ENCODE results near the gene EYA2.

The EYA2 gene

GRCh38 chr20:46978951-46979491 is 84.4 kb downstream of the EYA2 start:
- Histone ChIP-seq H3K4me3 (no peak overlapping the region), H3K36me3 (no peaks in the 10 kb centered on the region), H3K4me1 (peaks cover 0 to 10% (median 0%) of the 10 kb centered on the region in 4 donors), H3K27me3 (peaks cover 0 to 15% of the 10 kb centered on the region in 2 donors), H3K9me3 (peaks cover 0 to 14% (median 5%) of the 10 kb centered on the region in 3 donors), H3K27ac (no peak overlapping the region)
- intact Hi-C loops (cut with DNase I; ENCODE audit: low total_unique reads) = no loop called here
- DNase-seq = no peak
- TF ChIP-seq, protein P1, sequence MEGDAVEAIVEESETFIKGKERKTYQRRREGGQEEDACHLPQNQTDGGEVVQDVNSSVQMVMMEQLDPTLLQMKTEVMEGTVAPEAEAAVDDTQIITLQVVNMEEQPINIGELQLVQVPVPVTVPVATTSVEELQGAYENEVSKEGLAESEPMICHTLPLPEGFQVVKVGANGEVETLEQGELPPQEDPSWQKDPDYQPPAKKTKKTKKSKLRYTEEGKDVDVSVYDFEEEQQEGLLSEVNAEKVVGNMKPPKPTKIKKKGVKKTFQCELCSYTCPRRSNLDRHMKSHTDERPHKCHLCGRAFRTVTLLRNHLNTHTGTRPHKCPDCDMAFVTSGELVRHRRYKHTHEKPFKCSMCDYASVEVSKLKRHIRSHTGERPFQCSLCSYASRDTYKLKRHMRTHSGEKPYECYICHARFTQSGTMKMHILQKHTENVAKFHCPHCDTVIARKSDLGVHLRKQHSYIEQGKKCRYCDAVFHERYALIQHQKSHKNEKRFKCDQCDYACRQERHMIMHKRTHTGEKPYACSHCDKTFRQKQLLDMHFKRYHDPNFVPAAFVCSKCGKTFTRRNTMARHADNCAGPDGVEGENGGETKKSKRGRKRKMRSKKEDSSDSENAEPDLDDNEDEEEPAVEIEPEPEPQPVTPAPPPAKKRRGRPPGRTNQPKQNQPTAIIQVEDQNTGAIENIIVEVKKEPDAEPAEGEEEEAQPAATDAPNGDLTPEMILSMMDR (IDR thresholded peaks at IDR 0.05) = no peak

DNA sequence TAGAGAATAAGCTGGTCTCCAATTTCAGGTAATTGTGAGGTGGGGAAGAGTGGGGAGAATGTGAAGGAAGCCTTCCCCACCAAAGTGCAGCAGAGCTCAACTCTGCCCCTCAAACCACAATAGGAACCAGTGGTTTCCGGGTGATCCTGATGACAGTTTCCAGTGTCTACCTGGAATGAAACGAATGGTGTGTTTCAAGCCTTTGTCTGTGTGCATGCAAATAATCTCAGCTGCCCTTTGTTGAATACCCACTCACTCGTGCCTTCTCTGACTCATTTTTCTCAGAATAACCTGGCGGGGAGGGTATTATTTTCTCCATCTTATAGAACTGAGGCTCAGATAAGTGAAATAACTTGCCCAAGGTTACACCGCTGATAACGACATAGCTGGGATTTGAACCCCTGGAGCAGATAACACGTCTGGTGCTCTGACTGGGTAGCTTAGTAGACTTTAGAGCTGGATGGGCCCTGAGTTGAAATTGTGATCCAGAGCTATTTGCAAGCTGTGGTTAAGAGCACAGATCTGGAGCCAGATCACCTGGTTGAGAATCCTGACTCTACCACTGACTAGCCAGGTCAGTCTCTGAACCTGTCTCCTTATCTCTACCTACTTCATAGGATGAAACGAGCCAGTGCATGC is 85.1 kb downstream of the EYA2 start:
- H3K4me3 ChIP-seq = no peak overlapping the region
- TF ChIP-seq, protein P1 (IDR thresholded peaks at IDR 0.05) = no peak
- intact Hi-C loops (cut with DNase I; ENCODE audit: low total_unique reads) = no loop called here

DNA sequence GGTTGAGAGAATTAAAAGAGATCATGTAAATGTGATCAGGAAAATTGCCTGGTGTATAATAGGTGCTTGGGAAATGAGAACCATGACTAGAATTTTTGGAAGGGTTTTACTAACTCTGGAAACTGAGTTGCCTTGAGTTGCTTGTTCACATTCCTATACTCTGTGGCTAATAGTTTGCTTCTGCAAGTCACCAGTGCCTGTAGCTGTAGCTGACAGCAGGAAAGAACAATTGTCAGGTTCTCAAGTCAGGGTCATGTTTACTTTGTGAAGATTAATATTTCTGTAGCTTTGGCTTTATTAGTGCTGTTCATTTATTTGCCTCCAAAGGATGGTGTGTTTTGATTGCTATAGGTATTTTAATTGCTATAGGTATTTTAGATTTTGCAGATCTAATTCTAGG is 86.5 kb downstream of the EYA2 start:
- Histone ChIP-seq H3K36me3 (no peaks in the 10 kb centered on the region), H3K27me3 (peaks cover 0 to 15% of the 10 kb centered on the region in 2 donors), H3K4me3 (no peak overlapping the region), H3K27ac (no peak overlapping the region), H3K9me3 (peaks cover 0 to 14% (median 5%) of the 10 kb centered on the region in 3 donors), H3K4me1 (peaks cover 0 to 10% (median 5%) of the 10 kb centered on the region in 4 donors)
- TF ChIP-seq, protein P1 (IDR thresholded peaks at IDR 0.05) = no peak
- DNase-seq = no peak
- intact Hi-C loops (cut with DNase I; ENCODE audit: low total_unique reads) = no loop called here

More for the DNA sequence above, 85.1 kb downstream of the EYA2 start:
- Histone ChIP-seq H3K36me3 (no peaks in the 10 kb centered on the region), H3K27ac (no peak overlapping the region), H3K4me1 (peaks cover 0 to 10% (median 1%) of the 10 kb centered on the region in 4 donors), H3K9me3 (peaks cover 0 to 14% (median 5%) of the 10 kb centered on the region in 3 donors), H3K27me3 (peaks cover 0 to 15% of the 10 kb centered on the region in 2 donors)
- no peak for DNase-seq

- H3K4me1 ChIP-seq = peaks cover 0 to 10% (median 4%) of the 10 kb centered on the region in 4 donors
- peaks cover 0 to 14% (median 5%) of the 10 kb centered on the region in 3 donors for H3K9me3 ChIP-seq
- TF ChIP-seq, protein P1 (IDR thresholded peaks at IDR 0.05) = no peak
- intact Hi-C loops (cut with DNase I; ENCODE audit: low total_unique reads) = no loop called here
- no peak overlapping the region for H3K4me3 ChIP-seq
- peaks cover 0 to 9% of the 10 kb centered on the region in 2 donors for H3K27me3 ChIP-seq
- no peaks in the 10 kb centered on the region for H3K36me3 ChIP-seq
- no peak for DNase-seq
- no peak overlapping the region for H3K27ac ChIP-seq
Measured at GRCh38 chr20:46983466-46983865, 88.8 kb downstream of the EYA2 start.

GRCh38 chr20:46984405-46984804 is 89.8 kb downstream of the EYA2 start:
- H3K27me3 ChIP-seq = peaks cover 0 to 6% of the 10 kb centered on the region in 2 donors
- peaks cover 0 to 14% (median 5%) of the 10 kb centered on the region in 3 donors for H3K9me3 ChIP-seq
- H3K27ac ChIP-seq = no peak overlapping the region
- H3K36me3 ChIP-seq = no peaks in the 10 kb centered on the region
- H3K4me3 ChIP-seq = no peak overlapping the region
- H3K4me1 ChIP-seq = peaks cover 0 to 10% (median 0%) of the 10 kb centered on the region in 4 donors
- DNase-seq = no peak
- intact Hi-C loops (cut with DNase I; ENCODE audit: low total_unique reads) = no loop called here
- TF ChIP-seq, protein P1 (IDR thresholded peaks at IDR 0.05) = no peak

Measured in tibial artery (tissue), 4 donors.